Gastrocnemius medialis (tissue), 4 donors: Measurements from ENCODE around the gene DYSF. TPM values are rescaled to one million over a fixed set of nuclear protein-coding genes. Genes with fewer than 3 reads are reported as not detected.

Experiments
- ATAC-seq, 2 donors: fragments of 150-250 bp; one replicate each; pipeline ENCODE4 v1.9.1; 2016
- DNase-seq, 2 donors: peaks; one replicate each; pipeline ENCODE4 v3.0.0-alpha.2; 2019
- H3K27ac ChIP-seq, 4 donors: fragments of 200-600 bp; sonication (generic); 1 replicate in 1 of 4; 2 replicates in 3 of 4; pipeline ENCODE4 v1.5.1; 2016 to 2018; ENCODE audit warnings: mild to moderate bottlenecking in 2 of 4, moderate library complexity in 1 of 4
- H3K27me3 ChIP-seq, 3 donors: fragments of 200-600 bp; sonication (generic) in 2 of 3; 1 replicate in 1 of 3; 2 replicates in 2 of 3; pipeline versions ENCODE4 v1.5.1 to v1.6.0; 2016 to 2019; ENCODE audit warnings: mild to moderate bottlenecking in 1 of 3, moderate library complexity in 1 of 3
- H3K36me3 ChIP-seq, 2 donors: fragments of 200-600 bp; sonication (generic) in 1 of 2; one replicate each; pipeline ENCODE4 v1.5.1; 2017 to 2018
- H3K4me1 ChIP-seq, 2 donors: fragments of 200-600 bp; sonication (generic) in 1 of 2; one replicate each; pipeline ENCODE4 v1.5.1; 2016 to 2017; ENCODE audit warnings: mild to moderate bottlenecking in 2 of 2
- H3K4me3 ChIP-seq, 4 donors: fragments of 200-600 bp; sonication (generic) in 3 of 4; 1 replicate in 1 of 4; 2 replicates in 3 of 4; pipeline ENCODE4 v1.5.1; 2016 to 2019; ENCODE audit warnings: mild to moderate bottlenecking in 2 of 4
- H3K9me3 ChIP-seq, 3 donors: fragments of 200-600 bp; sonication (generic) in 2 of 3; 1 replicate in 1 of 3; 2 replicates in 2 of 3; pipeline ENCODE4 v1.5.1; 2016 to 2019
- POLR2A ChIP-seq, 2 donors: fragments of 450-650 bp; IDR thresholded peaks; one replicate each; pipeline ENCODE4 v1.6.1; 2017; ENCODE audit warnings: antibody characterized with exemption in 2 of 2, mild to moderate bottlenecking in 2 of 2, moderate library complexity in 2 of 2
- in situ Hi-C, 4 donors: fragments of 200-750 bp; cut with MboI; loops; one replicate each; pipeline versions ENCODE4 v1.15.0 to v1.8.0; 2017; ENCODE audit warnings: low sequenced_read_pairs in 4 of 4
- intact Hi-C: fragments of 100-400 bp; cut with DNase I; formaldehyde crosslinking; loops from one replicate; pipeline ENCODE4 v1.15.1; 2023; ENCODE audit warnings: low total_unique reads
- total RNA-seq, 4 donors: library from RNA; depleted of rRNA; stranded (reverse); fragments of >200 nt; gene quantifications; one replicate each; pipeline versions ENCODE4 v1.1.0 to v1.2.3, GENCODE V29; 2016
- TF ChIP-seq, protein P1 (sequence below), 5 experiments: fragments of 450-650 bp in 3 of 5; fragments of 200-600 bp in 2 of 5; sonication (generic) in 2 of 5; IDR thresholded peaks in 4 of 5; conservative IDR thresholded peaks in 1 of 5; 1 replicate in 4 of 5; 2 replicates in 1 of 5; pipeline ENCODE4 v1.5.1; 2016 to 2019; ENCODE audit warnings: antibody characterized with exemption in 5 of 5, mild to moderate bottlenecking in 3 of 5, moderate library complexity in 3 of 5

DYSF gene
- total RNA-seq, 4 donors from 2014 or later: 40.7 to 267 (median 153) TPM

DNA sequence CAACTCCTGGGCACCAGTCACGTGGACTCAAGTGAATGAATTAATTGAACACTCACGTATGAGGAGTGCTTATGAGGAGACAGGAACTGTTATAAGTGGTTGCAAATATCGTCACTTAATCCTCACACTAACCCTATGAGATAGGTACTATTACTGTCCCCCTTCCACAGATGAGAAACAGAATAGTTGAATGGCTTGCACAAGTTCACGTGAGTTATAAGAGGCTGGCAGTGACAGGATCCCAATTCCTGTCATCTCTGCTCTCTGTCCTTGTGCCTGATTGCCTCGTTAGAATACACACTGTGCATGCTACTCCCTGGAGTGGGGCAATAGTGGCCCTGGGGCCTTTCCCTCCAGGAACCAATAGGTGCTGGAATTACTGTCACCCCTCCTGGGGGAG lies 253.5 kb downstream of the DYSF start:
- Histone ChIP-seq H3K27ac (peak overlapping the region in 1 of 4 donors; percentile 98), H3K9me3 (no peaks in the 10 kb centered on the region), H3K36me3 (no peaks in the 10 kb centered on the region), H3K4me3 (no peak overlapping the region), H3K27me3 (no peaks in the 10 kb centered on the region), H3K4me1 (peaks cover 37 to 49% of the 10 kb centered on the region in 2 donors)
- ATAC-seq: no peak
- intact Hi-C loops (no loop called here), in situ Hi-C loops (no loop called here)
- DNase-seq: no peak
- no peak for TF ChIP-seq POLR2A (IDR thresholded peaks at IDR 0.05)
- TF ChIP-seq, protein P1, sequence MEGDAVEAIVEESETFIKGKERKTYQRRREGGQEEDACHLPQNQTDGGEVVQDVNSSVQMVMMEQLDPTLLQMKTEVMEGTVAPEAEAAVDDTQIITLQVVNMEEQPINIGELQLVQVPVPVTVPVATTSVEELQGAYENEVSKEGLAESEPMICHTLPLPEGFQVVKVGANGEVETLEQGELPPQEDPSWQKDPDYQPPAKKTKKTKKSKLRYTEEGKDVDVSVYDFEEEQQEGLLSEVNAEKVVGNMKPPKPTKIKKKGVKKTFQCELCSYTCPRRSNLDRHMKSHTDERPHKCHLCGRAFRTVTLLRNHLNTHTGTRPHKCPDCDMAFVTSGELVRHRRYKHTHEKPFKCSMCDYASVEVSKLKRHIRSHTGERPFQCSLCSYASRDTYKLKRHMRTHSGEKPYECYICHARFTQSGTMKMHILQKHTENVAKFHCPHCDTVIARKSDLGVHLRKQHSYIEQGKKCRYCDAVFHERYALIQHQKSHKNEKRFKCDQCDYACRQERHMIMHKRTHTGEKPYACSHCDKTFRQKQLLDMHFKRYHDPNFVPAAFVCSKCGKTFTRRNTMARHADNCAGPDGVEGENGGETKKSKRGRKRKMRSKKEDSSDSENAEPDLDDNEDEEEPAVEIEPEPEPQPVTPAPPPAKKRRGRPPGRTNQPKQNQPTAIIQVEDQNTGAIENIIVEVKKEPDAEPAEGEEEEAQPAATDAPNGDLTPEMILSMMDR (IDR thresholded peaks at IDR 0.05 in 4 of 5, conservative IDR thresholded peaks at IDR 0.05 in 1 of 5): no peak

DNA sequence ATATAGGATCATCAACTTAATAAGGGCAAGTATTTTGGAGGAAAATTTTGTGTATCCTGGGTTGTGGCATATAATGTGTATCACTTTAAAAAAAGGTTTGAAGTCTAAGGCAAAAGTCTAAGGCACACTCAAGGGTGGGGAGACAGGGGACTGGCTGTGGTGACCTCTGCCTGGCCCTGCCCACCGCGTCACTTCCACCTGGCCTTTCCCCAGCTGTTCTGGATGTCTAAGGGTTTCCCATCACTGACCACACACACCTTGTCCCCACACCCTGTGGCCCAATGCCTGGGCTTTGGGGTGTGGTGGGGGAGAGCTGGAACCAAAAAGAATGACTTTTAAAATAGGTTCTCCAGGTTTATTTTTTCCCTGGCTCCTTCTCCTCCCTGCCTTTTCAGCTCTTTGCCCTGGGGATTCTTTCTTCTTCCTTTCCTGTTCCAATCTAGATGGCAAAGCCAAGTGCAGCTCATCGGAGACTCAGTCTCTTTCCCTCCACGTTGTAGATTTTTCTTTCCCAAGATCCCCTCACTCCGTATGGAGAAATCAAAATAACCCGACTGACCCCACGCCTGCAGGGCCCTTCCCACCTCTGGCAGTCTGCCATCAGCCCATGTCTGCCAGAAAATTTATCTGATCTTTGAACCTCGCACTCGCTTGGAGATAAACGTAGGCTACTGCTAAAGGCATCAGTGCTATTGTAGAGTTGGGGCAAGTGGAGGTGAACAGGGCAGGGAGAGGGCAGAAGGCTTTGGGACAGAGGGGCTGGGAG lies 257.2 kb downstream of the DYSF start:
- ATAC-seq (no peak), DNase-seq (no peak)
- intact Hi-C loops (loop anchor here (10.0 kb wide), 1 partner anchor 256 kb away; the partner anchor contains the start of gene DYSF), in situ Hi-C loops (no loop called here)
- Histone ChIP-seq H3K9me3 (no peaks in the 10 kb centered on the region), H3K4me1 (peaks cover 32 to 35% of the 10 kb centered on the region in 2 donors), H3K36me3 (no peaks in the 10 kb centered on the region), H3K27ac (no peak overlapping the region), H3K27me3 (no peaks in the 10 kb centered on the region), H3K4me3 (no peak overlapping the region)
- TF ChIP-seq, protein P1 (IDR thresholded peaks at IDR 0.05 in 4 of 5, conservative IDR thresholded peaks at IDR 0.05 in 1 of 5): no peak
- TF ChIP-seq POLR2A (IDR thresholded peaks at IDR 0.05): no peak

DNA sequence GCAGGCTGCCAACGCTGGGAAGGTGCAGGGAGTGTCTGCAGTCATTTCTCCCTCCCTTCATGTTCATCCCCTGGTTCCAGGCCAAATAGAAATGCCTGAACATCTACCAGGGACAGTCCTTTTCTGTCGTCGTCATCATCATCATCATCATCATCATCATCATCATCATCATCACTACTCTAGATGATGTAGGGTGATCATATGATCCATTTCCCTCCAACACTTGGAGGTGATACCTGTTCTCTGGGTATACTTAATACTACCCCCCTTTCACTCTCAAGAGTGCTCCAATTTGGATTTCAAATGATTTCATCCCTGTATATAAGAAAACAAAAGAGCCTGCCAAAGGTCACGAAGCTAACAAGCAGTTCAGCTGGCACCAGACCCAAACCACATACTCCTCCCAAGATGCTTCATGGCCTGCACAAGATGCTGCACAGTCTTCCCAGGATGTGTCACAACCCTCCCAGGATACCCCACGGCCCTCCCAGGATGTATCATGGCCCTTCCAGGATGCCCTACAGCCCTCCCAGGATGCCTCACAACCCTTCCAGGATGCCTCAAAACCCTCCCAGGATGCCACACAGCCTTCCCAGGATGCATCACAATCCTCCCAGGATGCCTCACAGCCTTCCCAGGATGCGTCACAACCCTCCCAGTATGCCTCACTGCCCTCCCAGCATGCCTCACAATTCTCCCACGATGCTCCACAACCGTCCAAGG lies 257.9 kb downstream of the DYSF start:
- peaks cover 34 to 35% of the 10 kb centered on the region in 2 donors for H3K4me1 ChIP-seq
- in situ Hi-C loops (no loop called here), intact Hi-C loops (loop anchor here (10.0 kb wide), 1 partner anchor 256 kb away; the partner anchor contains the start of gene DYSF)
- ATAC-seq (no peak), DNase-seq (no peak)
- H3K27ac ChIP-seq: no peak overlapping the region
- no peak overlapping the region for H3K4me3 ChIP-seq
- H3K36me3 ChIP-seq: no peaks in the 10 kb centered on the region
- no peak for TF ChIP-seq POLR2A (IDR thresholded peaks at IDR 0.05)
- TF ChIP-seq, protein P1 (IDR thresholded peaks at IDR 0.05 in 4 of 5, conservative IDR thresholded peaks at IDR 0.05 in 1 of 5): no peak
- H3K9me3 ChIP-seq: no peaks in the 10 kb centered on the region
- no peaks in the 10 kb centered on the region for H3K27me3 ChIP-seq

DNA sequence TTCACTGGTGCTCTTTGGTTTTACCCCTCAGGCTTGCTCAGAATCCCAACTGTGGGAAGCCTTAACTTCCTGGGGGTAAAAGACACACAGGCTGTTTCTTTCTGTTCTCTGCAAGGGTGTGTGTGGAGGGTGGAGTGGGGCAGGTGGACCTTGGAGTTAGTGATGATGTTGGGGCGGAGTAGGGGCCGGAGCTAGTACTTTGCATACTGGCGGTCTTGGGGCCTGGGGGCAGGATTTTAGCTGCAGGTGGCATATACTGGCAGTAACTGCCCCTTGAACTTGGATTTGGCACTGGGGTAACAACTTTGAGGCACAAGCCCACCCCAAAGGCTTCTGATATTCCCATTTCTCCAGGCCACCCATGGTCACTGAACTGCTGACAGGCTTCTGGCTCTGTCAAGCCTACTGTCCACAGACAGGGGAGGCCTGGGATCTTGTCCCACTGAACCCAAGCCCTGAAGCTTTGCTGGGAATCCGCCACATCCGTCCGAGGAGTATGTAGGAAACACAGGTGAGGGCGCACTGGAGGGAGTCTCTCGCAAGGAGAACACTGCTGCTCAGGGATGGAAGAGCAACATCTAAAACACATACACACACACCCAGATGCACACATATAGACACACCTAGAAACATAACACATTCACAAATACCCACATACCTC lies 258.9 kb downstream of the DYSF start:
- intact Hi-C loops (loop anchor here (10.0 kb wide), 1 partner anchor 257 kb away; the partner anchor contains the start of gene DYSF), in situ Hi-C loops (no loop called here)
- ATAC-seq: no peak

More for the DNA sequence above, 258.9 kb downstream of the DYSF start:
- no peak overlapping the region for H3K4me3 ChIP-seq
- H3K27me3 ChIP-seq: no peaks in the 10 kb centered on the region
- H3K36me3 ChIP-seq: no peaks in the 10 kb centered on the region
- H3K27ac ChIP-seq: peak overlapping the region in 2 of 4 donors; percentile 82 to 90
- H3K9me3 ChIP-seq: no peaks in the 10 kb centered on the region
- TF ChIP-seq, protein P1 (IDR thresholded peaks at IDR 0.05 in 4 of 5, conservative IDR thresholded peaks at IDR 0.05 in 1 of 5): no peak
- TF ChIP-seq POLR2A (IDR thresholded peaks at IDR 0.05): no peak
- no peak for DNase-seq
- peaks cover 41 to 43% of the 10 kb centered on the region in 2 donors for H3K4me1 ChIP-seq
